GM12875 (cell line): ENCODE results near the gene GPC5.

Source experiments
- H3K4me3 ChIP-seq: one replicate; pipeline ENCODE4 v1.5.1; 2011; ENCODE audit warnings: low read depth, low read length, control low read depth
- TF ChIP-seq, protein P1 (sequence below): IDR thresholded peaks from 2 replicates; pipeline ENCODE4 v1.5.1; 2011; ENCODE audit warnings: low read depth, mild to moderate bottlenecking, control low read depth, inconsistent platforms, low read length, moderate library complexity, borderline replicate concordance; ENCODE audit not compliant: insufficient read depth

The GPC5 gene

GRCh38 chr13:92433963-92434362 is 1035.5 kb downstream of the GPC5 start:
- TF ChIP-seq, protein P1, sequence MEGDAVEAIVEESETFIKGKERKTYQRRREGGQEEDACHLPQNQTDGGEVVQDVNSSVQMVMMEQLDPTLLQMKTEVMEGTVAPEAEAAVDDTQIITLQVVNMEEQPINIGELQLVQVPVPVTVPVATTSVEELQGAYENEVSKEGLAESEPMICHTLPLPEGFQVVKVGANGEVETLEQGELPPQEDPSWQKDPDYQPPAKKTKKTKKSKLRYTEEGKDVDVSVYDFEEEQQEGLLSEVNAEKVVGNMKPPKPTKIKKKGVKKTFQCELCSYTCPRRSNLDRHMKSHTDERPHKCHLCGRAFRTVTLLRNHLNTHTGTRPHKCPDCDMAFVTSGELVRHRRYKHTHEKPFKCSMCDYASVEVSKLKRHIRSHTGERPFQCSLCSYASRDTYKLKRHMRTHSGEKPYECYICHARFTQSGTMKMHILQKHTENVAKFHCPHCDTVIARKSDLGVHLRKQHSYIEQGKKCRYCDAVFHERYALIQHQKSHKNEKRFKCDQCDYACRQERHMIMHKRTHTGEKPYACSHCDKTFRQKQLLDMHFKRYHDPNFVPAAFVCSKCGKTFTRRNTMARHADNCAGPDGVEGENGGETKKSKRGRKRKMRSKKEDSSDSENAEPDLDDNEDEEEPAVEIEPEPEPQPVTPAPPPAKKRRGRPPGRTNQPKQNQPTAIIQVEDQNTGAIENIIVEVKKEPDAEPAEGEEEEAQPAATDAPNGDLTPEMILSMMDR = no peak
- H3K4me3 ChIP-seq = no peak overlapping the region

DNA sequence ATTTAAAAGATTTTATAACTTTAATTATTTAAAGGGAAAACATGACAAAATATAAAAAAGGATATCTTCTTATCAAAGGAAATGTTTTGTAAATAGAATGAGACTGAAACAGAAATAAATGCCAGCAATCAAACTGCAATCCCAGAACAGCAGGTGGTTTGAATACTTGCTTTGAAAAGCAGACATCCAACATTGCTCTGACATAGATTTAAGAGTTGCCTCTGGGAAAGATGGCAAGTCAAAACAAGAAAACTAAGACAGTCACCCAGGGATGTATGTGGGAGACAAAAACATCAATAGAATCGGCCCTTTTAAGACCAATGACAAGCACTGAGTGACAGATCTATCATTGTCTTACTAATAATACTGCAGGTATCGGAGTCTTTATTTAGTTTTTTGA is 1038.5 kb downstream of the GPC5 start:
- no peak overlapping the region for H3K4me3 ChIP-seq
- TF ChIP-seq, protein P1 = no peak

GRCh38 chr13:92444244-92444643 is 1045.8 kb downstream of the GPC5 start:
- TF ChIP-seq, protein P1 = no peak
- no peak overlapping the region for H3K4me3 ChIP-seq

DNA sequence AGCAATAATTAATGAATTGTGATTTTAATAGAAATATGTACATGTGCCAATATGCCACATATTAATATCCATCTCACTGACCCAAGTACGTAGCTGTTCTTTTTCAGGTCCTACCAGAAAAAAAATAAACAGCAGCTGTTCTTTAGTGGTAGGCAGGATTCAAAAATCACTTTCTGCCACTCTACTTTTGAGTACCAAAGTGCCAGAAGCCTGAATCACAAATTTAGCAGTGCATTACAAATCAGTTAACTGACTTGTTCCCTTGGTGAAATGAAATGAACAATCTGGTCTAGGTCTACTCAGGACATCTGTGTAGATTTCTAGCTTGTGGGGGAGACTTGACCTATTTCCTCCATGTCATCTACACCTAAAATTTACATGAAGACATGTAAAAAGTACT is 1052.6 kb downstream of the GPC5 start:
- TF ChIP-seq, protein P1 = no peak
- H3K4me3 ChIP-seq = no peak overlapping the region

DNA sequence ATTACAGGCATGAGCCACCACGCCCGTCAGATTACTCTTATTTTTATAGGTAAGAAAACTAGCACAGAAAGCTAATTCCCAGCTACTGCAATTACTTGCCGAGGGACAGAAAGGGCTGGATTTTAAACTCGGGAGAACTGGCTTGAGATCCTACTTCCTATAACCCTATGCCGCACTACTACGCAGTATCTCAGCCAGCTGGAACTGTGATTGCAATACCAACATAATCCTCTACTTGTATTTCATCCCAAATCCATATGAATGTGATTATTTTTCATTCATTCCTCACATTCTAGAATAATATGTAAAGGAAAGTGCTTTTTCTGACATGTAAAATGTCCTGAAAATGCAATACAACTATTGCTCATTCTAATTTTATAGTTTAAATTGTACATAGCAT is 1054.4 kb downstream of the GPC5 start:
- no peak overlapping the region for H3K4me3 ChIP-seq

DNA sequence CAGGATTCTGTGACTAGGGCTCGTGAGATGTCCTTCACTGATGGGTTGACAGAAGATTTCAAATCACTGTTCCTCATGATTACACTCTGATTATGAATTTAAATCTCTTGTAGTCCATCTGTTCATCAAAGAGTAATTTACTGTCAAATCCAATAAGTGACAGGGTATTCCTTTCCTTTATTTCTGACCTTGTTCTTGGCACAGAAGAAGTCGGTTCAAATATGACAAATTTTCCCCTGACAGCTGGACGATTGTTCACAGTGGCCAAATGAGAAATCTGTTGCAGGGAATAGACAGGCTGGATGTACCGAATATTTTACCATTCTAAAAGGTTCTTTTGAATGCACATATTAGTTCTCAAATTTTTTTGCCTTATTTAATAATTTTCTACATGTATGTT is 1060.9 kb downstream of the GPC5 start:
- H3K4me3 ChIP-seq = no peak overlapping the region
- TF ChIP-seq, protein P1 = no peak

More for the DNA sequence above, 1054.4 kb downstream of the GPC5 start:
- TF ChIP-seq, protein P1 = no peak

- TF ChIP-seq, protein P1 = no peak
- no peak overlapping the region for H3K4me3 ChIP-seq
These were observed 1062.1 kb downstream of the GPC5 start for GRCh38 chr13:92460479-92460878.
